Fibroblast of peridontal ligament (primary cell): ENCODE measurements around the gene IQSEC2.

ENCODE experiments used
- DNase-seq: peaks from one replicate; pipeline ENCODE4 v3.0.0-alpha.2; 2010; ENCODE audit errors: extremely low read depth

The IQSEC2 gene

DNA sequence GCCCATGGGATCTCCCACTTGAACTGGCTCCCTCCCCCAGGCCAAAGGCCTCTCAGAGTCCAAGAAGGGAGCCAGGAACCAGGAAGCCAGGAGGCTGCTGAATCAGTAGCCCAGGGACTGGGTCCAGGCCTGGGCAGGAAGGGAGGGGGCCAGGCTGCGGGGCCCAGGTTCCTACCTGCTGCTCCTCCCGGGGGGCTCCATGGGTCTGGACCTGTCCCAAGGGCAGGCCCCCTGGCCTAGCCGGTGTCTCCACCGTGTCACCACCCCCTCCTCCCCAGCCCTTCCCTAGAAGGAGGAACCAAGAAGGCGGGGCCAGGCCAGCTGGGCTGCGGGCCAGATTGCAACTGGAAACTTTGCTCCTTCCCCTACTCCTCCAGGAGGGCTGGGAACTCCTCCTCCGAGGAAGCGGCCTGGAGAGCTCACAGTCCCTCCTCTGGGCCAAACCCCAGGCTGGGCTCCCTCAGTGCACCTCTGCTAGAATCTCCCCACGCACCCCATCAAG is at the start of gene IQSEC2:
IQSEC2 (minus strand) TSS at position 264 of the 502 bp plus-strand sequence.
- peak; percentile 75 for DNase-seq

DNA sequence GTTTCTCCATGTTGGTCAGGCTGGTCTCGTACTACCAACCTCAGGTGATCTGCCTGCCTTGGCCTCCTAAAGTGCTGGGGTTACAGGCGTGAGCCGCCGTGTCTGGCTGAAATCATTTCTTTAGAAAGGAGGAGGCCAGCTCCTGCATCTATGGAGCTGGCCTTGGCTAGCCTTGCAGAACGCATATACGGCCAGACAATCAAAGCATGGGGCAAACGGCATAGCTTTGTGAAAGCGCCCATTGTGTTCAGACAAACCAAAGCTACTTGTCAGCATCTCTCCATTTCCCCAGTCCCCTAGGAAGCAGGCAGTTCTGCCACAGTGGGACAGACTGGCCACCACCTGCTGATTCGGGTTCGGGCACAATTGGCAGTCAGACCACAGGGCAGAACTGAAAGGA is 48.9 kb upstream of the IQSEC2 start:
- no peak for DNase-seq

DNA sequence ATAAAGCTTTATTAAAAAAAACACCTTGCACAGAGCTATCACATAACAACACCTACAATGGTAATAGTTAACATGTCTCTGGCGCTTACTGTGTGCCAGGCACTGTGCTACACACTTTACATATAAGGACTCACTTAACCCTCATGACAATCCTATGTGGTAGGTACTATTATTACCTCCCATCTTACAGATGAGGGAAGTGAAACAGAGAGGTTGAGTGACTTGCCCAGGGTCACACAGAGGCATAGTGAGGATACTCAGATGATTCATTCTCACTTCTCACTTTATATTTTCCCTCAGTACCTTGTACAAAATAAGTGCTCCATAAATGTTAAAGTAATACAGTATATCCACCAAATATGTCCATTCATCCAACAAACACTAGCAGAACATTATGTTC is 43.4 kb upstream of the IQSEC2 start:
- no peak for DNase-seq

DNA sequence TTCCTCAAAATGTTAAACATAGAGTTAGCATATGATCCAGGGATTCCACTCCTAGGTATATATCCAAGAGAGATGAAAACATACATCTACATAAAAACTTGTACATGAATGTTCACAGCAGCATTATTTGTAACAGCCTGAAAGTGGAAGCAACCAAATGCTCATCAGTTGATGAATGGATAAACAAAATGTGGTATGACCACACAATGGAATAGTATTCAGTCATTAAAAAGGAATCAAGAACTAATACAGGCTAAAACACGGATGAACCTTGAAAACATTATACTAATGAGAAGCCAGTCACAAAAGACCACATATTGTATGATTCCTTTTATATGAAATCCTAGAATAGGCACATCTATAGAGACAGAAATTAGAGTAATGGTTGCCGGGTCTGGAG is 42.7 kb upstream of the IQSEC2 start:
- DNase-seq: no peak

DNA sequence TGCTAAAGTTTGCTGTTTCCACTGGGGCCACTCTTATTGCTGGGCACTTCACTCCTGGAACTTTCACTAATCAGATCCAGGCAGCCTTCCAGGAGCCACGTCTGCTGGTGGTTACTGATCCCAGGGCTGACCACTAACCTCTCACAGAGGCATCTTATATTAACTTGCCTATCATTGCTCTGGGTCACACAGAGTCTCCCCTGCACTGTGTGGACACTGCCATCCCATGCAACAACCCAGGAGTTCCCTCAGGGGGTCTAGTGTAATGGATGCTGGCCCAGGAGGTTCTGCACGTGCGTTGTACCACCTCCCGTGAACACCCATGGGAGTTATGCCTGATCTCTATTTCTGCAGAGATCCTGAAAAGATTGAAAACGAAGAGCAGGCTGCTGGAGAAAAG is 41.8 kb upstream of the IQSEC2 start:
- peak; percentile 30 for DNase-seq

DNA sequence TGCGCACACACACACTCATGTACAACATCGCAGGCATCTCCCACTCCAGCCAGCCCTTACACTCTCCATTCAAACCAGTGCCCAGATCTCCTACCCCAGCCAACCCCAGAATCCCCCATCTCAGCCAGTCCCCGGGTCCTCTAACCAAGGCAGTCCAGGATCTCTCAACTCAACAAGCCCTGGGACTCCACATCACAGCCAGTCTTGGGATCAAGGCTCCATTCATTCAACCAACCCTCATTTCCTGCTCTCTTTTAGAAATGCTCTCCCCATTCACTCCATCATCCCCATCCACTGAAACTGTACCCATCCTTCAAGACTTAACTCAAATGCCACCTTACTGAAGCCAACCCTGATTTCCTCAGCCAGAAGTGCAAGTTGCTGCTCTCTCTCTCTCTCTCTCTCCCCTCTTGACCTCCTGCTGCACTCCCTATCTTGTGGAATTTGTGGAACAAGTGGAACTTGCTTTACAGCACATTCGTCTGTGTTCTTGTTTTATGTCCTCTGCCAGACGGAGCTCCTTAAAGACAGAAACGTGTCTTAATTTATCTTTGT is 40.6 kb upstream of the IQSEC2 start:
- no peak for DNase-seq

DNA sequence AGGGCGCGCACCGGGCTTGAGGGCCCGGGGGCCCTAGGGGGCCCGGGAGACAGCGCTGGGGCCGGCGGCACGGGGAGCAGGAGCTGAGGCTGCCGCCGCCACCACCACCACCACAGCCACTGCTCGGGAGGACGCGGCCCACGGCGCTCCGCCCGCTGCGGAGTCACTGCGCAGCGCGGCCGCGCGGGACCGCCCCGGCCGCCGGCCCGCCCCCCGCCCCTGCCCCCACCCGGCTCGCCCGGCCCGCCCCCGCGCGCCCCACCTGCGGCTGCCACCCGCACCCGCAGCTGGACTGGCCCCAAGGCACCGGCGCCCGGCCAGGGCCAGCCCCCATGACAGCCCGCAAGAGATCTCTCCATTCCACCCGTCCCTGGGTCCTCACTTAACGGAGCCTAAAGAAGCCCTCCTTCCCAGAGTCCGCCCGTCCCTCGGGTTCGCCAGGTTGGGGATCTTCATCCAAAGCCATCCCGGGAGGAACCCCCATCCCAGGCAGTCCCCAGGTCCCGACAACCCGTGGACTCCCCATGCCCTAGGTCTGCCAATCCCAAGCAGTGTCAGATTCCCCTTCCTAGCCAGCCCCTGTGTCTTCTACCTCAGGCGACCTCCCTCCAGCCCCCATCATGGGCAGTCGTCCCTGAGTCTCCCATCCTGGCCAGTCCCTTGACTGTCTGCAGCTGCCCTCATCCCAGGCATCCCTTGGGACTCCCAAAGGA is 40.0 kb upstream of the IQSEC2 start:
- DNase-seq: no peak

DNA sequence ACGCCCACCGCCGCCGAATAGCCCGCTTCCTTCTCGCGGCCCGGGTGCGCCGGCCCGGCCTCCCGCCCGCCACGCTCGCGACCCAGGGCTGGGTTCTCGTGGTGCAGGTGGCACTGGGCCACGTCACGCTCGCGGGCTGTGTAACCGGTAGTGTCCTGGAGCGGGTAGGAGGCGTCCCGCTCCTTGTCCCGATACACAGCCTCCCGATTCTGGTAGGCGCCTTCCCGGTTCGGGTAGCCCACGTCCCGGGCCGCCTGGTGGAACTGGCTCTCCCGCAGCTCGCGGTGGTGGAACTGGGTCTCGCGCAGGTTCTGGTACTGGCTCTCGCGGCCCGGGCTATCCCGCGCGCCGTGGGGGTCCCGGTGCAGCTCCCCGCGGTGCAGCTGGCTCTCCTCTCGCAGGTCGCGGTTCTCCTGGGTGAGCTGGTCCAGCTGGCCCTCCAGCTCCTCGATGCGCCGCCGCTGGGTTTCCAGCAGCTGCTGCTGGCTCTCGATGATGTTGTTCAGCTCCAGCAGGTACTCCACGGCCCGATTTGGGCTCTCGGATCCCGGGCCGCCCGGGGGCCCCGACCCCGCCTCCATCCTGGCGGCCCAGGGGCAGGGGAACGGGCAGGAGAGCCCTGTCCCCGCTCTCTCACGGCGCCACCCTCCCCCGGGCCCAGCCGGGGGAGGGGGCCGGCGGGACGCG is 39.3 kb upstream of the IQSEC2 start:
- DNase-seq: no peak

DNA sequence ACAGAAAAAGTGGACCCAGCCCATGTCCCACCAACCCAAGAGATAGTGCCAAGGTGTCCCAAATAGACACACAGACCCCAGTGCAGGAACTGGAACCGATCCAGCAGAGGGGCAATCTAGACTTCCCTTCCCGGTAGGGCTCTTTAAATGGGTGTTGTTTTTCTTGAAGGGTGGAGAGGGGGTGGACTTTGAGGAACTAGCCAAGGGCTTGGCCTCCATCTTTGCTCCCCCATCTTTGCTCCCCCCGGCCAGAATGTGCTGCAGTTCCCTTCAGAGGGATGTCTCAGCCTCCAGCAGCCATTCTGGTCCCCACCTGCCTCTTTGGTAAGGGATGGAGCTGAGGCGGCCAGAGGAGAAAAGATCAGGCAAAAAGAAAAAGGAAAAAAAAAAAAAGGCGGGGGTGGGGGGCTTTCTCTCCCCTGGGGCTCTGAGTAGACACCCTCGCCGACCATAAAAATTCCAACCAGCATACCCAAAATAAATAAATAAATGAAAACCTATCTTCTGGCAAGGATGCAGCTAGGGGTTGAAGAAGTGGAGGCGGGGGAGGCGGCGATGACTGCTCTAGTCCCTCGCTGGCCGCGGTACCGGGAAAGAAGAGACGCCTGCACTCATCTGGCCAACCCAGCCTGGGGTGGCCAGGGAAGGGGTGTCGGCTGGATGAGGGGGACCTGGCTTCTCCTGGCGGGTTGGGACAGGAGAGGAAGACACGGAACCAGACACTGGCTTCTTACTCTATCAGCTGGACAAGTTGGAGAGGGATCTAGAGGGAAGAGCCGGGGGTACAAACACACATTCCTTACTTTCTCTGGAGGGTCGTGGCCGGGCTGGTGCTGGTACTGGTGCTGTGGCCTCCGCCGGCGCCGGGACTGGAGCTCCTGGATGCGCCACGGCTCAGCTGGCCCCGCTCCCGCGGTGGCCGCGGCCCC is 38.5 kb upstream of the IQSEC2 start:
- no peak for DNase-seq

DNA sequence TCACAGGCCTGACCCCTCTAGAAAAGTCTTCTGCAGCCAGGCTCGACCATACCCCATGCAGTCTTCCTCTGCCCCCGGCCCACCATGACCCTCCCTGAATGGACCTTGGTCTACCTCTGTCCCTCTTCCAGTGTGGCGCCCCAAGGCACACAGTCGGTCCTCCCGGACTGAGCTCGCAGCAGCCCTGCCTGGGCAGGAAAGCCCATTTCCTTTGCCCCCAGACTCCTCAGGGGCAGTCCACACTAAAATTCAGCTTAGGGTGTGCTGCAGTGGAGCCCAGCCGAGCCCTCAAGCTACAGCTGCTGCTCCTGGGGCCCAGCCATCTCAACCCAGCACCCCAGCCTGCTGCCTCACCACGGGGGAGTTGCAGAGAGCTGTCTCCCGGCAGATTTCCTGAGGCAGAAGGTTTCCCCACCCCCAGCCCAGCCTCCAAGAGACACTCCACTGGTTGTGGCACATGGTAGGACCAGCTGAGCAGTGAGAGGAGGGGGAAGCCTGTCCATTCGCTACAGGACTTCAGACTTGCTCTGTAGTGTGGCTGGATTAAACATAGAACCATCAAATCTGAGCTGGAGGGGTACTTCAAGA is 37.5 kb upstream of the IQSEC2 start:
- no peak for DNase-seq

DNA sequence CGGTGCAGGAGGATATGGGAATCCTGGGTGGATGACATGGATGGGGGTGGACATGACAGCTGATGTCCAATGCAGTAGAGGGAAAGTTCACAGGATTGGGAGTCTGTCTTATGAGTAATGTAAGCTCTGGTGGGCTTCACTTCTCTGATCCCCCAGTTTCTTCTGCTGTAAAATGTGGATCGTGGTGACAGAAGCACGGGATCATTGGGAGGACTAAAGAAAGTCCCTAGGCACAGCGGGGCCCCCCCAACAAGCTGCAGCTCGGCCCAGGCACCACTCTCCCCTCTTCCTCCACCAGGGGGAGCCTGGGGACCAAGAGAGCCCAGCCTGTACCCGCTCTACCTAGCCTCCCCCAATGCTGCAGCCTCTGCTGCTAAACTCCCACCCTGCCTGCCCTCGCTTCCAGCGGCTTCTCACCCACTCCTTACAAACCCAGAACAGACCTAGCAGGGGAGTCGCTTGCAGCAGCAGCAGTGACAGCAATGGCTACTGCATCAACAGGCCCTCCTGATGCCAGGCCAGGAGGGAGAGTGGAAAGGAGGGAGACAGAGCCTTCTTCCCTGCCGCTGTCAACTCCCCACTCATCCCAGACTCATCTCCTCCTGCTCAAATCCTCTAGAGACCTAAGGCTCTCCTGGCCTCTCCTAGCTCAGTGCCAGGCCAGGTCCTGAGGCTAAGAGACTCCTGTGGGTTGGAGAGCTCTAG is 36.1 kb upstream of the IQSEC2 start:
- peak; percentile 39 for DNase-seq

DNA sequence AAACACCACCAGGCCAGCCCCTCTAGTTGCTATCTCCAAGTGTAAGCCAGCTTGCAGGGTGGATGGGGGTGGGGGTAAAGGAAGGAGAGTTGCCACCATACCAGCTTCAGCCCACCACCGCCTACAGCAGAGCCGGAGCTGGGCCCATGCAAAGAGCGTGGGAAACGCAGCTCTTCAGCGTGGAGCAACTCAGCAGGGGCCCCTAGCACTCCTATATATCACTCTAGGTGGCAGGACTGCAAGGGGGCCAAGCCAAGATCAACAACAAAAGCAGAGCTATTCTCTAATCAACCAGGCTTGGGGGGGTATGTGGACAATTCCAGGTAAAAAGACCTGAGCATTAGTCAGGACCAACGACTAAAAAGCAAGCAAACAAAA is 35.5 kb upstream of the IQSEC2 start:
- no peak for DNase-seq

DNA sequence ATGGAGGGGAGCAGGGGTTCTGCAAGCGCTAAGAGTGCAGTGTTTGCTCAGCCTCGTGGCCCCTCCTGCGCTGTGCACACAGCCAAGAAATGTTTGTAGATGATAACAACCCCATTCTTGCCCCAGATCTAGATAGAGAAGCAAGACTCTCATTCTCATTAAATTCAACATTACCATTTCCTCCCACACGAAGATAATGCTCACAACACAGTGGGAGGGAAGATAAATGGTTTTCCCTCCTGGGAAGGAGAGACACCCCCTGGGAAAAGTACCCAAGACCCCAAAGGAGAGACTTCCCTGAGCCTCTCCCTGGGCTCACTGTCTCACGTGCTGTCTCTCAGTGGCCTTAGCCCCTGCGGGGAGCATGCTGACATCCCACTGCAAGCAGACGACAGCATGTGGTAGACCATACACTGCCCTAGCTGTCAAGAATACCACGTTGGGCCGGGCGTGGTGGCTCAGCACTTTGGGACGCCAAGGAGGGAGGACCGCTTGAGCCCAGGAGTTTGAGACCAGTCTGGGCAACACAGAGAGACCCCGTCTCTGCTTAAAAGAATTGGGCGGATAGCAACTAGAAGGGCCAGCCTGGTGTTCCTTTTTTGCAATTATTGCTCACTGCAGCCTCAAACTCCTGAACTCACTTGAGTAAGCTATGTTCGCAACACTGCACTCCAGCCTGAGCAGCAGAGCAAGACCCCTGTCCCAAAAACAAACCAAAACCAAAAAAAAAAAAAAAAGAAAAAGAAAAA is 34.9 kb upstream of the IQSEC2 start:
- no peak for DNase-seq

DNA sequence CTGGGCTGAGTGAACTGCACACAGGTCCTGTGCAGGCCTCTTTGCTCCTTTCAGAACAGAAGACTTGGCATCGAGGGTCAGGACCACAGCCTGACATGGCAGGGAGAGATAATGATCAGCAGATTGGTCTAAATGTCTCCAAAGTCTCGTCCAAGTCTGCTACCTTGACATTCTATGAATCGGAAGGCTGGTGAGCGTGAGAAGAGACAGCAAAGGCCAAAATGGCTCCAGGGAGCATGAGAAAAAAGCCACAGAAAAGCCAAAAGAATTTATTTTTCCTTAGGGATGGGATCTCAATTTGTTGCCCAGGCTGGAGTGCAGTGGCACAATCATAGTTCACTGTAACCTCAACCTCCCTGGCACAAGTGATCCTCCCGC is 32.3 kb upstream of the IQSEC2 start:
- DNase-seq: no peak

DNA sequence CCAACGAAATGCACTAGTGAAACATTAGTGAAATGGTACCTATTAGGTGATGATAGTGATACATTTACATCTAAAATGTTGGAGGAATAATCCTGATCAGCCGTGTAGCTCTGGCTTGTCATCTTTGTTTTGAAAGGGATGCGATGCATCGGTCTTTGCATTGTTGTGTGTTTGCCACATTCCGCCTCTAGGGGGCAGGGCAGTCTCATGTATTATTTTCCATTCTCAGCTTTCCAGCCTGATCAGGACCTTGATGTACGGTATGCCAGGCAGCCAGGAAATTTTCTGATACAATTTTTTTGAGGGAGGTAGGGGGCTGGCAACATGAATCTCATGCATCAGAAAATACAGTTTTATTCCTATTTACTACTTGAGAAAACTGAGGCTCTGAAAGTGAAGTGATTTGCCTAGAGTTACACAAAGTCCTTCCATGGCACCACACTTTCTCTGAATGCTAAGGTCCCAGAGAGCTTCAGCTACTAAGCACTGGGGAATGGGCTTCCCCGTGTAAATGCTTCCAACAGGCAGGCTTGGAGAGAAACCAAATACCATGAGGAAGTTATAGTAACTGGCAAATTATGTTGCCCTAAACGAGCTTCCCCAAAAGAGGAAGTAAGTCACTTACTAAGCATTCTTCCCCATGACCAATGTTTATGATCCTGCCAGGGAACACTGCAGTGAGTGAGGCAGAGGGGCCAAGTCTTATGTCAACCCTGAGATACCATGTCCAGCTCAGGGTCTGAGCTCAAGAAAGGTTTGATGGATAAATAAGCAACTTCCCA is 31.8 kb upstream of the IQSEC2 start:
- DNase-seq: peak; percentile 58

DNA sequence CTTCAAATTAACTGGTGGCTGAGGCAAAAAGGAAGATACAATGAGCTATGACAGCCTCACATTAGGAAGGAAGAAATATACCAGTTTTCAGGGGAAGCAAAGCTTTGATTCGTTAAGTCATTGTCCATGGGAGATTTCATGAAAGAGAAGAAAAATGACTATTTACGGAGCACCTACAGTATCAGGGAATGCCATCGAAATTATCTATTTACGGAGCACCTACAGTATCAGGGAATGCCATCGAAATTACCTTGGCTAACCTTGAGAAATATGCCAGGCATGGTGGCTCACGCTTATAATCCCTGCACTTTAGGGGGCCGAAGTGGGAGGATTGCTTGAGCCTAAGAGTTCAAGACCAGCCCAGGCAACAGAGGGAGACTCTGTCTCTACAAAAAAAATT is 28.5 kb upstream of the IQSEC2 start:
- no peak for DNase-seq

DNA sequence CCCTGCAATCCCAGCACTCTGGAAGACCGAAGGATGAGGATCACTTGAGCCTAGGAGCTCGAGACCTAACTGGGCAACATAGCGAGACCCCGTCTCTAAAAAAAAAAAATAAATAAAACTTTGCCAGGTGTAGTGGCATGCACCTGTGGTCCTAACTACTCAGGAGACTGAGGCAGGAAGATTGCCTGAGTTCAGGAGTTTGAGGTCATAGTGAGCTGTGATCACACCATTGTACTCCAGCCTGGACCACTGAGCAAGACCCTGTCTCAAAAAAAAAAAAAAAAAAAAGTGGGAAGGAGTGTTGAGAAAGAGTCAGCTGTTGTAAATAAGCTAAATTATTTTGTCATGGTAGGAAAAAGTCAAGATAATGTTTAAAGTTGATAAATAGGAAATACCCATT is 27.5 kb upstream of the IQSEC2 start:
- DNase-seq: no peak

DNA sequence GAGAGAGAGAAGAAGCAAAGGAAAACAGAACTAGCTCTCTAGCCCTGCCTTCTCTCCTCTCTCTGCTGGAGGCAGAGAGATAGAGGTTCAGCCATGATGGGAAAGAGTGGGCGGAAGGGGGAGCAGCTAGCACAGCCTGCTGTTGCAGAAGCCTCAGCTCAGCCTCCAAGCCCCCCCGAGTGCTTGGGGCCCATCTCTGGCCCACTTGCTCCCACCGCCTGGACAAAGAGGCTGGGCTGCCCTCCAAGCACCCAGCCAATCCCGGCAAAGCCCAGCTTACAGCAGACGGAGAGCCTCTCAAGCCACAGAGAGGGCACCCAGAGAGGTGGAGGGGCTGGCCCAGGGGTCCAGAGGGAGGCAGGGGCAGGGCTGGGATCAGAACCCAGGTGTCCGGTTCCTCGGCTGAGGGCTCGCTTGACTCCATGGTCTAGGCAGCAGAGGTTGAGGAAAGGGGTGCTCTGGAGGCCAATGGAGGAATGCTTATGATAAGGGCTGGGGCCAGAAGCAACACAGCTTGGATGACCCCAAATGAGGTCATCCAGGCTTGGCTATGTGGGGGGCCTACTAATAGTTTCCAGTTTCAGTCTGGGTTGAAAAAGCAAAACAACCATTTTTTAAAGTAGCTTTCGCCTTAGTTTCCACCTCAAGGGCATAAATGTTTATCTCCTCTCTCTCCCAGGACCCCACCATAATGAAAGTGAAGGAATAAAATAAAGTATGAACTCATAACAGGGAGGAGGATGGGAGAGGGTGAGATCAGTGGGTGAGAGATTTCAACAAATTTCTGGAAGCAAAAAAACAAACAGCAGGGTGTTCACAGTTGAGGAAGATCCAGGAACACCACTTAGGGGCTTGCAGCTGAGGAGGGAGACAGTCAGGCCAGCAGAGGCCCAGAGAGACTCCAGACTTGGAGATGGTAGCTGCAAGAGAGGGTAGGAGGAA is 24.9 kb upstream of the IQSEC2 start:
- DNase-seq: no peak
